Liver (tissue), 9 donors: ENCODE measurements around the gene ELOB. TPM values are rescaled to one million over a fixed set of nuclear protein-coding genes. Genes with fewer than 3 reads are reported as not detected.

Experiments
- DNase-seq: peaks from one replicate; pipeline ENCODE4 v3.0.0-alpha.2; 2017; ENCODE audit warnings: low spot score
- H3K27ac ChIP-seq, 2 donors: one replicate each; pipeline ENCODE4 v1.7.0; 2013; ENCODE audit warnings: inconsistent platforms in 2 of 2, low read length in 2 of 2, control low read depth in 1 of 2, low read depth in 1 of 2, mild to moderate bottlenecking in 1 of 2
- H3K27me3 ChIP-seq, 4 donors: one replicate each; pipeline versions ENCODE4 v1.6.1 to v1.7.0; 2013; ENCODE audit warnings: low read length in 3 of 4, inconsistent platforms in 1 of 4, mild to moderate bottlenecking in 1 of 4, moderate library complexity in 1 of 4; ENCODE audit not compliant: control insufficient read depth in 4 of 4, insufficient read depth in 4 of 4
- H3K36me3 ChIP-seq, 4 donors: one replicate each; pipeline versions ENCODE4 v1.6.1 to v1.7.0; 2013; ENCODE audit warnings: low read length in 3 of 4, mild to moderate bottlenecking in 3 of 4, low read depth in 1 of 4, moderate library complexity in 1 of 4; ENCODE audit not compliant: control insufficient read depth in 4 of 4, insufficient read depth in 3 of 4
- H3K4me1 ChIP-seq, 4 donors: one replicate each; pipeline versions ENCODE4 v1.6.1 to v1.7.0; 2013; ENCODE audit warnings: low read length in 3 of 4, mild to moderate bottlenecking in 3 of 4, moderate library complexity in 1 of 4; ENCODE audit not compliant: control insufficient read depth in 4 of 4, insufficient read depth in 4 of 4
- H3K4me3 ChIP-seq, 3 donors: one replicate each; pipeline versions ENCODE4 v1.6.1 to v1.7.0; 2013; ENCODE audit warnings: low read length in 3 of 3, control low read depth in 1 of 3, low read depth in 1 of 3, mild to moderate bottlenecking in 1 of 3
- H3K9ac ChIP-seq, 2 donors: one replicate each; pipeline ENCODE4 v1.7.0; 2013; ENCODE audit warnings: low read length in 2 of 2, mild to moderate bottlenecking in 2 of 2, moderate library complexity in 2 of 2, control low read depth in 1 of 2, low read depth in 1 of 2
- H3K9me3 ChIP-seq, 4 donors: one replicate each; pipeline versions ENCODE4 v1.6.1 to v1.7.0; 2013; ENCODE audit warnings: low read length in 3 of 4; ENCODE audit not compliant: control insufficient read depth in 4 of 4
- FOXA1 ChIP-seq: IDR thresholded peaks from 2 replicates; pipeline ENCODE4 v1.6.1; 2016; ENCODE audit warnings: antibody characterized with exemption
- GABPA ChIP-seq, 2 donors: IDR thresholded peaks in 1 of 2; conservative IDR thresholded peaks in 1 of 2; 2 replicates each; pipeline ENCODE4 v1.6.1; 2016; ENCODE audit warnings: antibody characterized with exemption in 2 of 2, mild to moderate bottlenecking in 1 of 2, moderate library complexity in 1 of 2
- HNF4A ChIP-seq, 2 donors: conservative IDR thresholded peaks; 2 replicates each; pipeline ENCODE4 v1.6.1; 2016; ENCODE audit warnings: antibody characterized with exemption in 2 of 2, mild to moderate bottlenecking in 2 of 2
- HNF4G ChIP-seq: IDR thresholded peaks from 2 replicates; pipeline ENCODE4 v1.6.1; 2016; ENCODE audit warnings: antibody characterized with exemption
- JUND ChIP-seq, 2 donors: IDR thresholded peaks; 2 replicates each; pipeline ENCODE4 v1.6.1; 2016; ENCODE audit warnings: antibody characterized with exemption in 2 of 2
- NR2F2 ChIP-seq: IDR thresholded peaks from 2 replicates; pipeline ENCODE4 v1.6.1; 2016; ENCODE audit warnings: antibody characterized with exemption
- RAD21 ChIP-seq, 2 donors: IDR thresholded peaks; 2 replicates each; pipeline ENCODE4 v1.6.1; 2016; ENCODE audit warnings: antibody characterized with exemption in 2 of 2, mild to moderate bottlenecking in 2 of 2
- RXRA ChIP-seq, 2 donors: IDR thresholded peaks; 2 replicates each; pipeline ENCODE4 v1.6.1; 2017 to 2018; ENCODE audit warnings: antibody characterized with exemption in 2 of 2, mild to moderate bottlenecking in 1 of 2
- SP1 ChIP-seq: IDR thresholded peaks from 2 replicates; pipeline ENCODE4 v1.6.1; 2018; ENCODE audit warnings: antibody characterized with exemption, mild to moderate bottlenecking
- YY1 ChIP-seq: IDR thresholded peaks from 2 replicates; pipeline ENCODE4 v1.6.1; 2016; ENCODE audit warnings: antibody characterized with exemption, mild to moderate bottlenecking
- WGBS: extraction: QIAGEN DNeasy Blood & Tissue Kit; methylation state at CpG from one replicate; pipeline ENCODE4 v1.1.7; 2013; 5-methylcytosine and 5-hydroxymethylcytosine counted together
- polyA plus RNA-seq, 2 donors: library from polyadenylated mRNA; stranded (reverse) in 1 of 2; unstranded in 1 of 2; fragments of 200-250 nt in 1 of 2; fragments of >200 nt in 1 of 2; fragmentation: Nextera tagmentation in 1 of 2; extraction: Ambion mirVana in 1 of 2; gene quantifications; one replicate each; pipeline versions ENCODE4 v1.2.1 to v1.2.3, GENCODE V29; 2013 to 2015
- total RNA-seq, 2 donors: library from RNA; depleted of rRNA; stranded (reverse); fragments of >200 nt; gene quantifications; one replicate each; pipeline ENCODE4 v1.2.3, GENCODE V29; 2014
- TF ChIP-seq, protein P1 (sequence below): IDR thresholded peaks from 2 replicates; pipeline ENCODE4 v1.6.1; 2016; ENCODE audit warnings: antibody characterized with exemption, mild to moderate bottlenecking
- TF ChIP-seq, protein P2 (sequence below): fragments of 150-350 bp; IDR thresholded peaks from 2 replicates; pipeline ENCODE4 v1.5.1; 2017; ENCODE audit warnings: improper control_type of control experiment, low read depth, low read length; ENCODE audit not compliant: missing input control
- TF ChIP-seq, protein P3 (sequence below): IDR thresholded peaks from 2 replicates; pipeline ENCODE4 v1.6.1; 2016; ENCODE audit warnings: antibody characterized with exemption
- donor health status: healthy.
- donor health status: healthy.
- donor health status: healthy.
- donor health status: healthy.
- donor health status: healthy.

Gene ELOB
- total and polyA plus RNA-seq, 4 donors, result 114 to 395 (median 313) TPM

DNA sequence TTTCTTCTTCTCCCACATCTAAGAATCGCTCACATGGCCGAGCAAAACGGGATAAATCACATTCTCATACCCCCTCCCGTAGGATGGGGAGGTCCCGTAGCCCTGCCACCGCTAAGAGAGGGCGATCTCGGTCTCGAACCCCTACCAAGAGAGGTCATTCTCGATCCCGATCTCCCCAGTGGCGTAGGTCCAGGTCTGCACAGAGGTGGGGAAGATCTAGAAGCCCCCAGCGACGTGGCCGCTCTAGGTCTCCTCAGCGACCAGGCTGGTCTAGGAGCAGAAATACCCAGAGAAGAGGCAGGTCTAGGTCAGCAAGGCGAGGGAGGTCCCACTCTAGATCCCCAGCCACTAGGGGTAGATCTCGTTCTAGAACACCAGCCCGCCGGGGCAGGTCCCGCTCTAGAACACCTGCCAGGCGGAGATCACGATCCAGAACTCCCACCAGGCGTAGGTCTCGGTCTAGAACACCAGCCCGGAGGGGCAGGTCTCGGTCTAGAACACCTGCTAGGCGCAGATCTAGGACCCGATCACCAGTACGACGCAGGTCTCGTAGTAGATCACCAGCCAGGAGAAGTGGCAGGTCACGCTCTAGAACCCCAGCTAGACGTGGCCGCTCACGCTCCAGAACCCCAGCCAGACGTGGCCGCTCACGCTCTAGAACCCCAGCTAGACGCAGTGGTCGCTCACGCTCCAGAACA, 15.0 kb downstream of the ELOB start:
- no peak overlapping the region for H3K9ac ChIP-seq
- no peak overlapping the region for H3K4me3 ChIP-seq
- H3K4me1 ChIP-seq, result peaks cover 0 to 5% (median 2%) of the 10 kb centered on the region in 4 donors
- TF ChIP-seq SP1 (no peak), NR2F2 (no peak), HNF4G (no peak), HNF4A (conservative IDR thresholded peaks at IDR 0.05) (no peak), RXRA (IDR thresholded peaks at IDR 0.05) (no peak), GABPA (IDR thresholded peaks at IDR 0.05 in 1 of 2, conservative IDR thresholded peaks at IDR 0.05 in 1 of 2) (no peak), RAD21 (IDR thresholded peaks at IDR 0.05) (no peak), JUND (IDR thresholded peaks at IDR 0.05) (no peak), FOXA1 (no peak), YY1 (no peak)
- TF ChIP-seq, protein P1, sequence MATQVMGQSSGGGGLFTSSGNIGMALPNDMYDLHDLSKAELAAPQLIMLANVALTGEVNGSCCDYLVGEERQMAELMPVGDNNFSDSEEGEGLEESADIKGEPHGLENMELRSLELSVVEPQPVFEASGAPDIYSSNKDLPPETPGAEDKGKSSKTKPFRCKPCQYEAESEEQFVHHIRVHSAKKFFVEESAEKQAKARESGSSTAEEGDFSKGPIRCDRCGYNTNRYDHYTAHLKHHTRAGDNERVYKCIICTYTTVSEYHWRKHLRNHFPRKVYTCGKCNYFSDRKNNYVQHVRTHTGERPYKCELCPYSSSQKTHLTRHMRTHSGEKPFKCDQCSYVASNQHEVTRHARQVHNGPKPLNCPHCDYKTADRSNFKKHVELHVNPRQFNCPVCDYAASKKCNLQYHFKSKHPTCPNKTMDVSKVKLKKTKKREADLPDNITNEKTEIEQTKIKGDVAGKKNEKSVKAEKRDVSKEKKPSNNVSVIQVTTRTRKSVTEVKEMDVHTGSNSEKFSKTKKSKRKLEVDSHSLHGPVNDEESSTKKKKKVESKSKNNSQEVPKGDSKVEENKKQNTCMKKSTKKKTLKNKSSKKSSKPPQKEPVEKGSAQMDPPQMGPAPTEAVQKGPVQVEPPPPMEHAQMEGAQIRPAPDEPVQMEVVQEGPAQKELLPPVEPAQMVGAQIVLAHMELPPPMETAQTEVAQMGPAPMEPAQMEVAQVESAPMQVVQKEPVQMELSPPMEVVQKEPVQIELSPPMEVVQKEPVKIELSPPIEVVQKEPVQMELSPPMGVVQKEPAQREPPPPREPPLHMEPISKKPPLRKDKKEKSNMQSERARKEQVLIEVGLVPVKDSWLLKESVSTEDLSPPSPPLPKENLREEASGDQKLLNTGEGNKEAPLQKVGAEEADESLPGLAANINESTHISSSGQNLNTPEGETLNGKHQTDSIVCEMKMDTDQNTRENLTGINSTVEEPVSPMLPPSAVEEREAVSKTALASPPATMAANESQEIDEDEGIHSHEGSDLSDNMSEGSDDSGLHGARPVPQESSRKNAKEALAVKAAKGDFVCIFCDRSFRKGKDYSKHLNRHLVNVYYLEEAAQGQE, result no peak
- TF ChIP-seq, protein P2, sequence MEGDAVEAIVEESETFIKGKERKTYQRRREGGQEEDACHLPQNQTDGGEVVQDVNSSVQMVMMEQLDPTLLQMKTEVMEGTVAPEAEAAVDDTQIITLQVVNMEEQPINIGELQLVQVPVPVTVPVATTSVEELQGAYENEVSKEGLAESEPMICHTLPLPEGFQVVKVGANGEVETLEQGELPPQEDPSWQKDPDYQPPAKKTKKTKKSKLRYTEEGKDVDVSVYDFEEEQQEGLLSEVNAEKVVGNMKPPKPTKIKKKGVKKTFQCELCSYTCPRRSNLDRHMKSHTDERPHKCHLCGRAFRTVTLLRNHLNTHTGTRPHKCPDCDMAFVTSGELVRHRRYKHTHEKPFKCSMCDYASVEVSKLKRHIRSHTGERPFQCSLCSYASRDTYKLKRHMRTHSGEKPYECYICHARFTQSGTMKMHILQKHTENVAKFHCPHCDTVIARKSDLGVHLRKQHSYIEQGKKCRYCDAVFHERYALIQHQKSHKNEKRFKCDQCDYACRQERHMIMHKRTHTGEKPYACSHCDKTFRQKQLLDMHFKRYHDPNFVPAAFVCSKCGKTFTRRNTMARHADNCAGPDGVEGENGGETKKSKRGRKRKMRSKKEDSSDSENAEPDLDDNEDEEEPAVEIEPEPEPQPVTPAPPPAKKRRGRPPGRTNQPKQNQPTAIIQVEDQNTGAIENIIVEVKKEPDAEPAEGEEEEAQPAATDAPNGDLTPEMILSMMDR, result no peak
- TF ChIP-seq, protein P3, sequence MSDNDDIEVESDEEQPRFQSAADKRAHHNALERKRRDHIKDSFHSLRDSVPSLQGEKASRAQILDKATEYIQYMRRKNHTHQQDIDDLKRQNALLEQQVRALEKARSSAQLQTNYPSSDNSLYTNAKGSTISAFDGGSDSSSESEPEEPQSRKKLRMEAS, result no peak
- H3K9me3 ChIP-seq, result no peaks in the 10 kb centered on the region
- WGBS, result 98% methylated on average over 42 of the region's 42 CpGs
- no peak for DNase-seq
- H3K36me3 ChIP-seq, result peaks cover 38 to 100% (median 90%) of the 10 kb centered on the region in 4 donors
- H3K27ac ChIP-seq, result no peak overlapping the region
- H3K27me3 ChIP-seq, result no peaks in the 10 kb centered on the region

DNA sequence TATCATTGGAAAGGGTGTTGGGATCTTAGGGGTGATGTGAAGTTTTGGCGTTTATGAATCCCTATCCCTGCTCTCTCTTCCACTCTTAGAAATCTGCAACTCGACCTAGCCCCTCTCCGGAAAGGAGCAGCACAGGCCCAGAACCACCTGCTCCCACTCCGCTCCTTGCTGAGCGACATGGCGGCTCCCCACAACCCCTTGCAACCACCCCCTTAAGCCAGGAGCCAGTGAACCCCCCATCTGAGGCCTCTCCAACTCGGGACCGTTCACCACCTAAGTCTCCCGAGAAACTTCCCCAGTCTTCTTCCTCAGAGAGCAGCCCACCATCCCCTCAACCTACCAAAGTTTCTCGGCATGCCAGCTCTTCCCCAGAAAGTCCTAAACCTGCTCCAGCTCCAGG, 15.6 kb downstream of the ELOB start:
- no peak for TF ChIP-seq YY1
- TF ChIP-seq NR2F2, result no peak
- TF ChIP-seq GABPA (IDR thresholded peaks at IDR 0.05 in 1 of 2, conservative IDR thresholded peaks at IDR 0.05 in 1 of 2), result no peak
- no peak for TF ChIP-seq FOXA1
- TF ChIP-seq HNF4A (conservative IDR thresholded peaks at IDR 0.05), result no peak
- H3K9me3 ChIP-seq, result no peaks in the 10 kb centered on the region
- H3K27ac ChIP-seq, result no peak overlapping the region
- H3K4me3 ChIP-seq, result no peak overlapping the region
- H3K36me3 ChIP-seq, result peaks cover 38 to 96% (median 89%) of the 10 kb centered on the region in 4 donors
- DNase-seq, result no peak
- H3K9ac ChIP-seq, result no peak overlapping the region
- H3K4me1 ChIP-seq, result peaks cover 0 to 10% (median 5%) of the 10 kb centered on the region in 4 donors
- H3K27me3 ChIP-seq, result no peaks in the 10 kb centered on the region
- WGBS, result 99% methylated on average over 10 of the region's 10 CpGs
